DND-41 (cell line): Measurements from ENCODE around the gene SMARCB1.

Source experiments
- ATAC-seq: fragments of 200-7000 bp; cut with Tn5 transposase; 3 replicates; pipeline ENCODE4 v1.9.1; 2021; ENCODE audit warnings: low read depth; ENCODE audit not compliant: insufficient read depth
- DNase-seq: peaks from one replicate; pipeline ENCODE4 v3.0.0-alpha.2; 2020
- H2AFZ ChIP-seq: 2 replicates; pipeline ENCODE4 v1.6.0; 2012; ENCODE audit warnings: low read depth, low read length
- H3K27ac ChIP-seq: 2 replicates; pipeline ENCODE4 v1.5.1; 2012; ENCODE audit warnings: low read length, inconsistent platforms
- H3K27me3 ChIP-seq: fragments of 200-600 bp; sonication (generic); 2 replicates; pipeline ENCODE4 v1.6.0; 2012; ENCODE audit warnings: low read length, mild to moderate bottlenecking, inconsistent platforms; ENCODE audit not compliant: insufficient read depth, poor library complexity
- H3K36me3 ChIP-seq: 2 replicates; pipeline ENCODE4 v1.5.1; 2012; ENCODE audit warnings: low read length, inconsistent platforms; ENCODE audit not compliant: insufficient read depth
- H3K4me1 ChIP-seq: 2 replicates; pipeline ENCODE4 v1.5.1; 2012; ENCODE audit warnings: mild to moderate bottlenecking, low read length; ENCODE audit not compliant: insufficient read depth
- H3K4me2 ChIP-seq: 2 replicates; pipeline ENCODE4 v1.6.0; 2012; ENCODE audit warnings: mild to moderate bottlenecking, moderate library complexity, low read length, inconsistent platforms; ENCODE audit not compliant: insufficient read depth
- H3K4me3 ChIP-seq, 2 experiments: fragments of 200-600 bp in 1 of 2; shearing (Covaris generic) in 1 of 2; 2 replicates each; pipeline ENCODE4 v1.5.1; 2012 to 2016; ENCODE audit warnings: inconsistent platforms in 2 of 2, low read length in 2 of 2, mild to moderate bottlenecking in 2 of 2, low read depth in 1 of 2, moderate library complexity in 1 of 2
- H3K79me2 ChIP-seq: 2 replicates; pipeline ENCODE4 v1.6.0; 2012; ENCODE audit warnings: low read length, inconsistent platforms; ENCODE audit not compliant: insufficient read depth
- H3K9ac ChIP-seq: 2 replicates; pipeline ENCODE4 v1.6.0; 2012; ENCODE audit warnings: low read depth, mild to moderate bottlenecking, inconsistent platforms, low read length, moderate library complexity
- H3K9me3 ChIP-seq: 2 replicates; pipeline ENCODE4 v1.5.1; 2012; ENCODE audit warnings: low read length, moderate library complexity, mild to moderate bottlenecking, inconsistent platforms; ENCODE audit not compliant: insufficient read depth, severe bottlenecking
- H4K20me1 ChIP-seq: 2 replicates; pipeline ENCODE4 v1.6.0; 2012; ENCODE audit warnings: low read length; ENCODE audit not compliant: insufficient read depth
- CTCF ChIP-seq: IDR thresholded peaks from 2 replicates; pipeline ENCODE4 v1.5.1; 2012; ENCODE audit warnings: borderline replicate concordance, low read length, moderate library complexity, mild to moderate bottlenecking; ENCODE audit not compliant: poor library complexity, severe bottlenecking; ENCODE audit errors: extremely low read depth
- EZH2 ChIP-seq: IDR thresholded peaks from 3 replicates; pipeline ENCODE4 v1.6.1; 2012; ENCODE audit warnings: borderline replicate concordance, low read depth, mild to moderate bottlenecking, moderate library complexity, low read length, inconsistent platforms; ENCODE audit not compliant: severe bottlenecking

SMARCB1 gene

DNA sequence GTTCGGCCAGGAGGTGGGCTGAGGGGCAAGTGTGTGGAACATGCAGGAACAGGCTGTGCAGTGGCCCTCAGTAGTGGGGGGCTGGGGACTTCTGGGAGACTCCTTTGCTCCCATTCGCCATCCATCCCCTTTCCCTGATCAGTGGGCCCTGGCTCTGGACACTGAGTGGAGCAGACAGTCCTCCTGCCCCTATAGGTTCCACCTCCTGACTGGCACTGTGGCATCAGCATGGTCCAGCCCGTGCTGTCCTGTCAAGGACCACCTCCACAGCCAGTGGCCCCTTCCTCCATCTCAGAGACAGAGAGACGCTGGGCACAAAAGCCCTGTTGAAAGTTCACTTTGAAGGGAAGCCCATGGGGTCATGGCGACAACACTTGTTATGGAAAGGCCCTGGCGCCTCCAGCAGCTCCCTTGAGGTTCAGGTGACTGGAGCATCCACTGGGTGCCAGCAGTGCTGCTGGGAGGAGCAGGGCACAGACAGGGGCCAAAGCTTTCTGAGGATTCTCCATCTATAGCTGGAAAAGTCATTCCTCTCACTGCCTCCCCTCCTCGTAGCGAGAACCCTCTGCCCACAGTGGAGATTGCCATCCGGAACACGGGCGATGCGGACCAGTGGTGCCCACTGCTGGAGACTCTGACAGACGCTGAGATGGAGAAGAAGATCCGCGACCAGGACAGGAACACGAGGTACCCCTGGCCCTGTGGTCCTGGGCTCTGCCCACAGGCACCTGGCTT lies 46.4 kb downstream of the SMARCB1 start:
- Histone ChIP-seq H3K79me2 (peaks cover 33% of the 10 kb centered on the region), H3K4me3 (no peak overlapping the region), H4K20me1 (peaks cover 44% of the 10 kb centered on the region), H3K9me3 (no peaks in the 10 kb centered on the region), H3K36me3 (peaks cover 86% of the 10 kb centered on the region), H3K4me2 (no peak overlapping the region), H3K4me1 (peaks cover 8% of the 10 kb centered on the region), H2AFZ (no peak overlapping the region), H3K9ac (no peak overlapping the region), H3K27me3 (no peaks in the 10 kb centered on the region), H3K27ac (no peak overlapping the region)
- ATAC-seq (no peak), DNase-seq (no peak)
- TF ChIP-seq EZH2 (no peak), CTCF (no peak)

GRCh38 chr22:23833911-23834317 lies 47.1 kb downstream of the SMARCB1 start:
- Histone ChIP-seq H3K9ac (no peak overlapping the region), H3K4me1 (peaks cover 13% of the 10 kb centered on the region), H3K27me3 (no peaks in the 10 kb centered on the region), H3K27ac (no peak overlapping the region), H4K20me1 (peaks cover 39% of the 10 kb centered on the region), H3K4me2 (no peak overlapping the region), H3K4me3 (no peak overlapping the region), H3K79me2 (peaks cover 28% of the 10 kb centered on the region), H2AFZ (no peak overlapping the region), H3K9me3 (no peaks in the 10 kb centered on the region), H3K36me3 (peaks cover 81% of the 10 kb centered on the region)
- no peak for ATAC-seq
- TF ChIP-seq EZH2 = no peak
- TF ChIP-seq CTCF = no peak
- DNase-seq = no peak

DNA sequence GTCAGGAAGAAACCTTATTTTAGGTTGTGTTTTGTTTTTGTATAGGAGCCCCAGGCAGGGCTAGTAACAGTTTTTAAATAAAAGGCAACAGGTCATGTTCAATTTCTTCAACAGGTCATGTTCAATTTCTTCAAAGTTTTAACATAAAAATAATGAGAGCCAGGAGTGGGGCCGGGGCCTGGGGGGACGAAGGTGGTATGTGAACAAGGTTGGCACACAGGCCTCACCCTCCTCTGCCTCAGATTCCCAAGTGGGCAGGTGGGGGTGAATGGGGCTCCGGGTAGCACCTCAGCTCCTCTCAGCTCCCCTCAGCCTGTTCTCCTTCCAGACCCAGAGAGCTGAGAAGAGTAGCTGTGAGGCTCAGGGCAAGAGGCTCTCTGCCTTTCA lies 47.6 kb downstream of the SMARCB1 start:
- H2AFZ ChIP-seq = no peak overlapping the region
- TF ChIP-seq EZH2 = no peak
- no peak for TF ChIP-seq CTCF
- H4K20me1 ChIP-seq = peaks cover 35% of the 10 kb centered on the region
- peaks cover 15% of the 10 kb centered on the region for H3K4me1 ChIP-seq
- H3K27ac ChIP-seq = no peak overlapping the region
- H3K4me2 ChIP-seq = no peak overlapping the region
- no peak for DNase-seq
- H3K9me3 ChIP-seq = no peaks in the 10 kb centered on the region
- H3K79me2 ChIP-seq = peaks cover 26% of the 10 kb centered on the region
- no peak overlapping the region for H3K9ac ChIP-seq
- H3K27me3 ChIP-seq = no peaks in the 10 kb centered on the region
- H3K36me3 ChIP-seq = peaks cover 76% of the 10 kb centered on the region
- no peak for ATAC-seq
- no peak overlapping the region for H3K4me3 ChIP-seq
